GM12872 (cell line): ENCODE data around the gene ZNF438.

Source experiments
- TF ChIP-seq, protein P1 (sequence below): IDR thresholded peaks from 3 replicates; pipeline ENCODE4 v1.5.1; 2011; ENCODE audit warnings: low read depth, mild to moderate bottlenecking, low read length, moderate library complexity; ENCODE audit not compliant: insufficient read depth

ZNF438 gene

GRCh38 chr10:30995081-30995770, 36.4 kb downstream of the ZNF438 start:
- TF ChIP-seq, protein P1, sequence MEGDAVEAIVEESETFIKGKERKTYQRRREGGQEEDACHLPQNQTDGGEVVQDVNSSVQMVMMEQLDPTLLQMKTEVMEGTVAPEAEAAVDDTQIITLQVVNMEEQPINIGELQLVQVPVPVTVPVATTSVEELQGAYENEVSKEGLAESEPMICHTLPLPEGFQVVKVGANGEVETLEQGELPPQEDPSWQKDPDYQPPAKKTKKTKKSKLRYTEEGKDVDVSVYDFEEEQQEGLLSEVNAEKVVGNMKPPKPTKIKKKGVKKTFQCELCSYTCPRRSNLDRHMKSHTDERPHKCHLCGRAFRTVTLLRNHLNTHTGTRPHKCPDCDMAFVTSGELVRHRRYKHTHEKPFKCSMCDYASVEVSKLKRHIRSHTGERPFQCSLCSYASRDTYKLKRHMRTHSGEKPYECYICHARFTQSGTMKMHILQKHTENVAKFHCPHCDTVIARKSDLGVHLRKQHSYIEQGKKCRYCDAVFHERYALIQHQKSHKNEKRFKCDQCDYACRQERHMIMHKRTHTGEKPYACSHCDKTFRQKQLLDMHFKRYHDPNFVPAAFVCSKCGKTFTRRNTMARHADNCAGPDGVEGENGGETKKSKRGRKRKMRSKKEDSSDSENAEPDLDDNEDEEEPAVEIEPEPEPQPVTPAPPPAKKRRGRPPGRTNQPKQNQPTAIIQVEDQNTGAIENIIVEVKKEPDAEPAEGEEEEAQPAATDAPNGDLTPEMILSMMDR = no peak

DNA sequence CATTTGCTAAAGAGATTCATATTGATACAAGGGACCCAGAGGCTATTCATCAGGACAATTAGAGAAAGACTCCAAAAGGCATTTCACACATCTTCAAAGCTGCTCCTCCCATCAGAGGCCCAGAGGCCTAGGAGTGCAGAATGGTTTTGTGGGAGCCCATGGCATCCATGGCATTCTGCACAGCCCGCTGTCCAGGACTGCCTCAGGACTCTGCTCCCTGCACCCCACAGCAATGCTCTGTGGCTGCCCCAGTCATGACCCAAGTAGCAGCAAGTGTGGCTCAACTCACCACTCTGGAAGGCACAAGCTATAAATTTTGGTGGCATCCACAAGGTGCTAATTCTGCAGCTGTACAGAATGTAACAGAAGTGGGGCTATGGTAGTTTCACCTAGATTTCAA, 38.5 kb downstream of the ZNF438 start:
- TF ChIP-seq, protein P1 = no peak

DNA sequence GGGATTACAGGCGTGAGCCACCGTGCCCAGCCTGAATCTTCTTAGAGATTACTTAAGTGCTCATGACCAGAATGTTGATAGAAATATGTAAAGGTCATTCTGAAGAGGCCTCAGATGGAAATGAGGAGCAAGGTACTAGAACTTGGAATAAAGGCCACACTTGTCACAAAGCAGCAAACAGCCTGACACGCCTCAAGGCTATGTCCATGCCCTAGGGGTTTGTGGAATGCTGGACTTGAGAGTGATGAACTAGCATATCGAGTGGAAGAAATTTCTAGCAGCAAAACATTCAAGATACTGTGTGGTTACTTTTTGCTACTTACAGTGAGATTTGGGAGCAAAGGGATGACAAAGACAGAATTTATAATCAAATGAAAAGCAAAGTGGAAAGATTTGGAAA, 39.0 kb downstream of the ZNF438 start:
- TF ChIP-seq, protein P1 = no peak

DNA sequence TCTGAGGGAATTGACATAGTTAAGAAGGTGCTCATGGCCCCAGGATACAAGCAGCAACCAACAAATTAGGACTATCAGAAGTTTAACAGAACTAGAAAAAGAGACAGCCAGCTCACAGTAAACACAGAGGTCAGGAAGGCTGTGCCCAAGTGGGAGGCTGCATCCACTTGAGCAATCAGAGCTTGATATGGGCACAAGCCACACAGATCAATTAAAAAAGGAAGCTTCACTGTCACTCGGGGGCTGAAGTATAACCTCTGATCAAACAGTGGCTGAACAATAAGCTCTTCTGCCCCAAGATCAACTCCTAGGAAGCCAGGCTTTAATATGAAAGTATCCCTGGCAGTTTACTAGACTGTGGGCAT, 40.0 kb downstream of the ZNF438 start:
- TF ChIP-seq, protein P1 = no peak

DNA sequence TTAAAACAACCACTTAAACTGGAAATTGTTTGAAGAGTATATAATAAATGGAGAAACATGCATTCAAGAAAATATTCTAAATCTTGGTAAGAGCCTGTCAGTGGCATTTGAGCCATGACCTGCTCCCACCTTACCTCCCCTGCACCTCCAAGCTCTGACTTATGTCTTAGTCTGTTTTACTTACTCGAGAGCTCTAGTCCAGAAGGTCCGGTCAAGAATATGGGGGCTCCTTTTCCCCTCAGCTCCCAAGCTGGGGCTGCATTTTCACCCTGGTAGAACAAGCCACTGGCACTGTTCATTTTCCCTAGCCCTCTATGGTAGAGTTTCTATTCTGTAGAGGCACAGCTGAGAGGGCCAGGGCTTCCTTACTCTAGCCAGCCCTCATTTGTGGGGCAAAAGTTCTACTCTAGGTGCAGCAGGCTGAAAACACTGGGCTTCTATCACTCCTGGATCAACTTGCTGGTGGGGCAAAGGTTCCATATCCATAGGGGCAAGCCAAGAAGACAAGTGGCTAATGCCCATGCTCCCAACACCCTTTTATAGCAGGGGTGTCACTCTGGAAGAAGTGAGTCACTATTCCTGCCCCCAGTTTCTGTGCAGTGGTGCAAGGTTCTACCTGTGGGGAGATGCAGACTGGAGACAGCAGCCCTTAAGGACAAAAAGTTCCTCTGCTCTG, 40.6 kb downstream of the ZNF438 start:
- TF ChIP-seq, protein P1 = no peak

GRCh38 chr10:30990351-30990750, 41.3 kb downstream of the ZNF438 start:
- TF ChIP-seq, protein P1 = no peak

- TF ChIP-seq, protein P1 = no peak
Observed at GRCh38 chr10:30988831-30989435, 42.7 kb downstream of the ZNF438 start.
